ENCODE measurements around the gene TAF15. TPM values are rescaled to one million over a fixed set of nuclear protein-coding genes. Genes with fewer than 3 reads are reported as not detected.

The TAF15 gene
- total and polyA plus RNA-seq, 2 experiments from 2014 or later: 9.2 to 27.5 TPM

DNA sequence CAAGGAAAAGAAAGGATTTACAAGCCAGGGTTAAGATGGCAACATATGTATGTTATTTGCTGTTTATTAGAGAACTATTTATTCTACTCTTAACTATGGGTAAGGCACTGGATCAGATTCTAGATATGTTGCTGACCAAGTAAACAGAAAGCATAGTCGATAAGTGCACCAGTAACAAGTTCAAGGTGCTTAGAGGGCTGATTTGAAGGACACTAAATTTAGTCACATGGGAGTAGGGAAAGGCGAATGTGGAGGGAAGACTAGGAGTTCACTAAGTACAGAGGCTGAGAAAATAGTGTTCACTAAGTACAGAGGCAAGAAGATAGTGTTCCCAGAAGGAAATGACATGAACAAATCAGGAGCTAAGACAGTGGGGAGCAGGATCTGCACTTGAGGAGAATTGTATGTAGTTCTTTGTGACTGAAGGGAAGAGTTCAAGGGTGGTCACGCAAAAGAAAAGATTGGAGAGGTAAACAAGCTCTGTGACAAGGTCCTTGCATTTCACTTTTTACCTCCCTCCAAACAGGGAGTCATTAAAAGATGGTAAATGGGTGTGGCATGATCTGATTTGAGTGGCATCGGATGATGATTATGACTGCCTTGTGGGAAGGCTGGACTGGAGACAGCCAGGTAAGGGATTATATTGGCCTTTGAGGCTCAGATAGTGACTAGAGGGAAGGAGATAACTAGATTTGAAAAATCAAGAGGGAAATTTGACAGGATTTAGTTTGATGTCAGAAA lies 38.5 kb downstream of the TAF15 start:
- Histone ChIP-seq H2AFZ (no peak overlapping the region), H3K36me3 (ENCODE audit: low read depth) (peaks cover 56% of the 10 kb centered on the region), H3K79me2 (ENCODE audit: insufficient read depth) (peaks cover 16% of the 10 kb centered on the region; the same call in 1 of the 2 replicates), H3K9ac (no peak overlapping the region), H4K20me1 (ENCODE audit: insufficient read depth) (no peaks in the 10 kb centered on the region; the same call in 1 of the 2 replicates), H3K9me3 (ENCODE audit: low read depth) (no peaks in the 10 kb centered on the region), H3K4me3 (no peak overlapping the region), H3K4me1 (ENCODE audit: insufficient read depth) (peaks cover 7% of the 10 kb centered on the region; the same call in 1 of the 2 replicates), H3K27me3 (replicated peaks; ENCODE audit: insufficient read depth) (no peaks in the 10 kb centered on the region), H3F3A (ENCODE audit: insufficient read depth) (peaks cover 18% of the 10 kb centered on the region), H3K27ac (no peak overlapping the region), H3K4me2 (ENCODE audit: unreplicated experiment) (no peak overlapping the region), H3K9me2 (ENCODE audit: insufficient read depth) (no peaks in the 10 kb centered on the region)
- TF ChIP-seq EZH2 (IDR thresholded peaks at IDR 0.05; ENCODE audit: insufficient read depth, poor library complexity, severe bottlenecking) (no peak), EZH2phosphoT487 (IDR thresholded peaks at IDR 0.05; ENCODE audit: insufficient read depth, low read depth) (no peak)
- WGBS, 2 experiments (ENCODE audit: low coverage in 1 of 2, low lambda C conversion rate in 2 of 2, missing lambda C conversion rate in 2 of 2): 89% methylated on average over 4 of the region's 4 CpGs
- no peak for DNase-seq
- in situ Hi-C loops (cut with MboI): loop anchor here (25.0 kb wide), 1 partner anchor 664 kb away; no protein-coding TSS in a partner anchor

- TF ChIP-seq EZH2 (IDR thresholded peaks at IDR 0.05; ENCODE audit: insufficient read depth, poor library complexity, severe bottlenecking): no peak
- DNase-seq: peak; percentile 67
Observed at GRCh38 chr17:35849469-35850348, 40.4 kb downstream of the TAF15 start.

GRCh38 chr17:35855965-35856364 lies 46.7 kb downstream of the TAF15 start:
- no peaks in the 10 kb centered on the region for H3K79me2 ChIP-seq (ENCODE audit: insufficient read depth)
- H3K27ac ChIP-seq: no peak overlapping the region
- H3K9me2 ChIP-seq (ENCODE audit: insufficient read depth): no peaks in the 10 kb centered on the region
- H3F3A ChIP-seq (ENCODE audit: insufficient read depth): no peaks in the 10 kb centered on the region
- no peaks in the 10 kb centered on the region for H4K20me1 ChIP-seq (ENCODE audit: insufficient read depth)
- H2AFZ ChIP-seq: no peak overlapping the region
- WGBS, 2 experiments (ENCODE audit: low coverage in 1 of 2, low lambda C conversion rate in 2 of 2, missing lambda C conversion rate in 2 of 2): 71 to 74% methylated on average over 5 of the region's 5 CpGs
- H3K36me3 ChIP-seq (ENCODE audit: low read depth): peaks cover 9% of the 10 kb centered on the region; the same call in 1 of the 2 replicates
- no peak for DNase-seq
- H3K27me3 ChIP-seq (replicated peaks; ENCODE audit: insufficient read depth): no peaks in the 10 kb centered on the region
- no peak for TF ChIP-seq EZH2 (IDR thresholded peaks at IDR 0.05; ENCODE audit: insufficient read depth, poor library complexity, severe bottlenecking)
- TF ChIP-seq EZH2phosphoT487 (IDR thresholded peaks at IDR 0.05; ENCODE audit: insufficient read depth, low read depth): no peak
- H3K4me3 ChIP-seq: no peak overlapping the region
- no peaks in the 10 kb centered on the region for H3K9me3 ChIP-seq (ENCODE audit: low read depth)
- in situ Hi-C loops (cut with MboI): no loop called here
- no peaks in the 10 kb centered on the region for H3K4me1 ChIP-seq (ENCODE audit: insufficient read depth)
- H3K4me2 ChIP-seq (ENCODE audit: unreplicated experiment): no peak overlapping the region
- no peak overlapping the region for H3K9ac ChIP-seq

More at GRCh38 chr17:35849469-35850348, 40.4 kb downstream of the TAF15 start:
- Histone ChIP-seq H2AFZ (no peak overlapping the region), H3K9ac (no peak overlapping the region), H3K4me3 (no peak overlapping the region), H3F3A (ENCODE audit: insufficient read depth) (peaks cover 18% of the 10 kb centered on the region), H3K36me3 (ENCODE audit: low read depth) (peaks cover 45% of the 10 kb centered on the region), H3K9me2 (ENCODE audit: insufficient read depth) (no peaks in the 10 kb centered on the region), H3K27ac (no peak overlapping the region), H4K20me1 (ENCODE audit: insufficient read depth) (no peaks in the 10 kb centered on the region; the same call in 1 of the 2 replicates), H3K4me1 (ENCODE audit: insufficient read depth) (peaks cover 7% of the 10 kb centered on the region; the same call in 1 of the 2 replicates), H3K27me3 (replicated peaks; ENCODE audit: insufficient read depth) (no peaks in the 10 kb centered on the region), H3K9me3 (ENCODE audit: low read depth) (no peaks in the 10 kb centered on the region), H3K79me2 (ENCODE audit: insufficient read depth) (0 out of 2 replicates have a peak, but pooled peaks cover 5% of the 10 kb centered on the region), H3K4me2 (ENCODE audit: unreplicated experiment) (no peak overlapping the region)
- 78 to 79% methylated on average over 7 of the region's 7 CpGs for WGBS, 2 experiments (ENCODE audit: low coverage in 1 of 2, low lambda C conversion rate in 2 of 2, missing lambda C conversion rate in 2 of 2)
- in situ Hi-C loops (cut with MboI): loop anchor here (25.0 kb wide), 1 partner anchor 663 kb away; no protein-coding TSS in a partner anchor

GRCh38 chr17:35856603-35857002 lies 47.3 kb downstream of the TAF15 start:
- H3K27ac ChIP-seq: no peak overlapping the region
- TF ChIP-seq EZH2phosphoT487 (IDR thresholded peaks at IDR 0.05; ENCODE audit: insufficient read depth, low read depth) (no peak), EZH2 (IDR thresholded peaks at IDR 0.05; ENCODE audit: insufficient read depth, poor library complexity, severe bottlenecking) (no peak)
- H3K79me2 ChIP-seq (ENCODE audit: insufficient read depth): no peaks in the 10 kb centered on the region
- in situ Hi-C loops (cut with MboI): no loop called here
- H3K9me3 ChIP-seq (ENCODE audit: low read depth): no peaks in the 10 kb centered on the region
- no peaks in the 10 kb centered on the region for H3K9me2 ChIP-seq (ENCODE audit: insufficient read depth)
- peaks cover 9% of the 10 kb centered on the region; the same call in 1 of the 2 replicates for H3K36me3 ChIP-seq (ENCODE audit: low read depth)
- no peak overlapping the region for H3K4me3 ChIP-seq
- H3F3A ChIP-seq (ENCODE audit: insufficient read depth): no peaks in the 10 kb centered on the region
- no peak overlapping the region for H3K4me2 ChIP-seq (ENCODE audit: unreplicated experiment)
- H3K27me3 ChIP-seq (replicated peaks; ENCODE audit: insufficient read depth): no peaks in the 10 kb centered on the region
- H4K20me1 ChIP-seq (ENCODE audit: insufficient read depth): no peaks in the 10 kb centered on the region
- no peak for DNase-seq
- no peak overlapping the region for H2AFZ ChIP-seq
- WGBS, 2 experiments (ENCODE audit: low coverage in 1 of 2, low lambda C conversion rate in 2 of 2, missing lambda C conversion rate in 2 of 2): 96 to 100% methylated on average over 2 of the region's 2 CpGs
- H3K4me1 ChIP-seq (ENCODE audit: insufficient read depth): no peaks in the 10 kb centered on the region
- no peak overlapping the region for H3K9ac ChIP-seq
